ENCODE results near the gene COG5.

COG5 gene

GRCh38 chr7:107405559-107405958 lies 158.2 kb downstream of the COG5 start:
- Histone ChIP-seq H3K27ac (ENCODE audit: low read depth in 2 of 2, low read length in 2 of 2) (no peak overlapping the region), H3K36me3 (ENCODE audit: control insufficient read depth in 2 of 2, insufficient read depth in 2 of 2, low read length in 2 of 2) (no peaks in the 10 kb centered on the region), H3K27me3 (ENCODE audit: control insufficient read depth in 2 of 2, insufficient read depth in 2 of 2, low read length in 2 of 2) (no peaks in the 10 kb centered on the region), H3K9me3 (ENCODE audit: control insufficient read depth in 2 of 2, low read length in 2 of 2) (no peaks in the 10 kb centered on the region), H3K9ac (ENCODE audit: low read depth in 1 of 2, low read length in 2 of 2) (no peak overlapping the region), H3K4me1 (ENCODE audit: control insufficient read depth in 2 of 2, insufficient read depth in 2 of 2, low read length in 2 of 2) (no peaks in the 10 kb centered on the region), H3K4me3 (ENCODE audit: low read length in 2 of 2) (no peak overlapping the region)

GRCh38 chr7:107404740-107405537 lies 158.8 kb downstream of the COG5 start:
- Histone ChIP-seq H3K4me1 (ENCODE audit: control insufficient read depth in 2 of 2, insufficient read depth in 2 of 2, low read length in 2 of 2) (no peaks in the 10 kb centered on the region), H3K9me3 (ENCODE audit: control insufficient read depth in 2 of 2, low read length in 2 of 2) (no peaks in the 10 kb centered on the region), H3K27ac (ENCODE audit: low read depth in 2 of 2, low read length in 2 of 2) (no peak overlapping the region), H3K4me3 (ENCODE audit: low read length in 2 of 2) (no peak overlapping the region), H3K36me3 (ENCODE audit: control insufficient read depth in 2 of 2, insufficient read depth in 2 of 2, low read length in 2 of 2) (no peaks in the 10 kb centered on the region), H3K9ac (ENCODE audit: low read depth in 1 of 2, low read length in 2 of 2) (no peak overlapping the region), H3K27me3 (ENCODE audit: control insufficient read depth in 2 of 2, insufficient read depth in 2 of 2, low read length in 2 of 2) (no peaks in the 10 kb centered on the region)

DNA sequence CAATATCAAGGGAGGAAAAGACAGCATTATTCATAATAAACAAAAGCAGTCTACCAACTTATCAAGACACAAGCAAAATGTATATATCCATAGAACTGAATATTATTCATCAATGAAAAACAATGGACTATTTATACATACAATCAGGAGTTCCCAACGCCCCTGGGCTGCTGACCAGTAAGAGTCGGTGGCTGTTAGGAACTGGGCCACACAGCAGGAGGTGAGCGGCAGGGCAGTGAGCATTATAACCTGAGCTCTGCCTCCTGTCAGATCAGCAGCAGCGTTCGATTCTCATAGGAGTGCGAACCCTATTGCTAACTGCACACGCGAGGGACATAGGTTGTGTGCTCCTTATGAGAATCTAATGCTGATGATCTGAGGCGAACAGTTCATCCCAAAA lies 165.6 kb downstream of the COG5 start:
- H3K4me3 ChIP-seq (ENCODE audit: low read length in 2 of 2), result no peak overlapping the region
- no peaks in the 10 kb centered on the region for H3K9me3 ChIP-seq (ENCODE audit: control insufficient read depth in 2 of 2, low read length in 2 of 2)
- H3K9ac ChIP-seq (ENCODE audit: low read depth in 1 of 2, low read length in 2 of 2), result no peak overlapping the region
- H3K27me3 ChIP-seq (ENCODE audit: control insufficient read depth in 2 of 2, insufficient read depth in 2 of 2, low read length in 2 of 2), result no peaks in the 10 kb centered on the region
- H3K27ac ChIP-seq (ENCODE audit: low read depth in 2 of 2, low read length in 2 of 2), result no peak overlapping the region
- no peaks in the 10 kb centered on the region for H3K4me1 ChIP-seq (ENCODE audit: control insufficient read depth in 2 of 2, insufficient read depth in 2 of 2, low read length in 2 of 2)
- peaks cover 0 to 2% of the 10 kb centered on the region in 2 donors for H3K36me3 ChIP-seq (ENCODE audit: control insufficient read depth in 2 of 2, insufficient read depth in 2 of 2, low read length in 2 of 2)

DNA sequence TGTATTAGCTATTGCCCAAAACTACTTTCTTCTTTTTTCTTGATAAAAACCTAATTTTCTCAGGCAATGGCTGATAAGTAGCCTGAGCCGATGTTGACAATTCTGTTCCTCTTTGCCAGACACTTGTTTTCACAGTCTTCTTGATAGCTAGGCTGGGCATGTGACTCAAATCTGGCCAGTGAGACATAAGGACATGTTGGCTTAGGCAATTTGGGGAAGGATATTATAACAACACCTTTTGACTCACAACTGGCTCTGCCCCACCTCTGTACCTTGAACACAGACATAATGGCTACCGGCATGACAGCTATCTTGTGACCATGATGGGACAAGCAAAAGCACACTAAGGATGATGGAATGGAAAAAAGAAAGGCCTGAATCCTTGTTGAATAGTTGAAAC lies 166.7 kb downstream of the COG5 start:
- peaks cover 0 to 2% of the 10 kb centered on the region in 2 donors for H3K36me3 ChIP-seq (ENCODE audit: control insufficient read depth in 2 of 2, insufficient read depth in 2 of 2, low read length in 2 of 2)
- no peak overlapping the region for H3K27ac ChIP-seq (ENCODE audit: low read depth in 2 of 2, low read length in 2 of 2)
- H3K27me3 ChIP-seq (ENCODE audit: control insufficient read depth in 2 of 2, insufficient read depth in 2 of 2, low read length in 2 of 2), result no peaks in the 10 kb centered on the region
- no peak overlapping the region for H3K4me3 ChIP-seq (ENCODE audit: low read length in 2 of 2)
- no peaks in the 10 kb centered on the region for H3K4me1 ChIP-seq (ENCODE audit: control insufficient read depth in 2 of 2, insufficient read depth in 2 of 2, low read length in 2 of 2)
- H3K9ac ChIP-seq (ENCODE audit: low read depth in 1 of 2, low read length in 2 of 2), result no peak overlapping the region
- no peaks in the 10 kb centered on the region for H3K9me3 ChIP-seq (ENCODE audit: control insufficient read depth in 2 of 2, low read length in 2 of 2)

DNA sequence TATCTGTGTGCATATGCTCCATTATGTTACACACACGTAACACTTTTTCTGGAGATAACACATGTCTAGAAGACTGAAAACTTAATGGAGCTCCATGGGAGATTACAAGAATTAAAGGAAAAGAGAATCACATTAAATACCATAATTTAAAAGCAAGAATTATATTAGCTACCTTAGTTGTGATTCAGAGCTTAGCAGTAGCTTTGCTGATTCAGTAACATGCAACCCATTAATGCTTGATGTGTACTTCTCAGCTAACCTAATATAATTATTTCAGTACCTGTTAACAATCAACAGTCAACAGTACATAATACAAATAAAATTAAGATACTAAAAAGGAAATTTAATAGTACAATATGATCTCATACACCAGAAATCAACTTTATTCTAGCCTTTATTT lies 167.6 kb downstream of the COG5 start:
- no peaks in the 10 kb centered on the region for H3K4me1 ChIP-seq (ENCODE audit: control insufficient read depth in 2 of 2, insufficient read depth in 2 of 2, low read length in 2 of 2)
- no peaks in the 10 kb centered on the region for H3K27me3 ChIP-seq (ENCODE audit: control insufficient read depth in 2 of 2, insufficient read depth in 2 of 2, low read length in 2 of 2)
- no peaks in the 10 kb centered on the region for H3K9me3 ChIP-seq (ENCODE audit: control insufficient read depth in 2 of 2, low read length in 2 of 2)
- H3K4me3 ChIP-seq (ENCODE audit: low read length in 2 of 2), result no peak overlapping the region
- H3K27ac ChIP-seq (ENCODE audit: low read depth in 2 of 2, low read length in 2 of 2), result no peak overlapping the region
- peaks cover 0 to 2% of the 10 kb centered on the region in 2 donors for H3K36me3 ChIP-seq (ENCODE audit: control insufficient read depth in 2 of 2, insufficient read depth in 2 of 2, low read length in 2 of 2)
- H3K9ac ChIP-seq (ENCODE audit: low read depth in 1 of 2, low read length in 2 of 2), result no peak overlapping the region

GRCh38 chr7:107394831-107395230 lies 168.9 kb downstream of the COG5 start:
- no peak overlapping the region for H3K9ac ChIP-seq (ENCODE audit: low read depth in 1 of 2, low read length in 2 of 2)
- peaks cover 0 to 2% of the 10 kb centered on the region in 2 donors for H3K36me3 ChIP-seq (ENCODE audit: control insufficient read depth in 2 of 2, insufficient read depth in 2 of 2, low read length in 2 of 2)
- H3K9me3 ChIP-seq (ENCODE audit: control insufficient read depth in 2 of 2, low read length in 2 of 2), result no peaks in the 10 kb centered on the region
- H3K4me3 ChIP-seq (ENCODE audit: low read length in 2 of 2), result no peak overlapping the region
- no peaks in the 10 kb centered on the region for H3K4me1 ChIP-seq (ENCODE audit: control insufficient read depth in 2 of 2, insufficient read depth in 2 of 2, low read length in 2 of 2)
- no peaks in the 10 kb centered on the region for H3K27me3 ChIP-seq (ENCODE audit: control insufficient read depth in 2 of 2, insufficient read depth in 2 of 2, low read length in 2 of 2)
- H3K27ac ChIP-seq (ENCODE audit: low read depth in 2 of 2, low read length in 2 of 2), result no peak overlapping the region

DNA sequence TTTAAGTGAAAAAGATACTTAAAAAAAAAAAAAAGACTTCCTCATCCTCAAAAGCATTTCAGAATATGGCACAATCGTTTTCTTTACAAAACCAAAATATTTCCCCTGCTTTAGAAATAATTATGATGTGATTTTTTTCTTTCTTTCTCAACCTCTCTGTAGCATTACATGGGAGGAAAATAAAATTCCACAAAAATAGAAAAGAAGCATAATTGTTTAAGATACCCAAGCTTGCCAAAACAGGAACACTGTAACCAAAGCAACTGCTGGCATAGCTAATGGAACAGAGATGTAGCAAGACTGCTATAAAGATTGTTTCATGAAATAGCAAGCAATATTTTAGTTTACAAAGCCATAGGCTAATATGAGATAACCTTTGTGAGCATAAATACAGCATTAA lies 169.4 kb downstream of the COG5 start:
- no peaks in the 10 kb centered on the region for H3K4me1 ChIP-seq (ENCODE audit: control insufficient read depth in 2 of 2, insufficient read depth in 2 of 2, low read length in 2 of 2)
- H3K27ac ChIP-seq (ENCODE audit: low read depth in 2 of 2, low read length in 2 of 2), result no peak overlapping the region
- H3K36me3 ChIP-seq (ENCODE audit: control insufficient read depth in 2 of 2, insufficient read depth in 2 of 2, low read length in 2 of 2), result peaks cover 0 to 2% of the 10 kb centered on the region in 2 donors
- no peak overlapping the region for H3K4me3 ChIP-seq (ENCODE audit: low read length in 2 of 2)
- H3K9ac ChIP-seq (ENCODE audit: low read depth in 1 of 2, low read length in 2 of 2), result no peak overlapping the region
- no peaks in the 10 kb centered on the region for H3K9me3 ChIP-seq (ENCODE audit: control insufficient read depth in 2 of 2, low read length in 2 of 2)
- H3K27me3 ChIP-seq (ENCODE audit: control insufficient read depth in 2 of 2, insufficient read depth in 2 of 2, low read length in 2 of 2), result no peaks in the 10 kb centered on the region

DNA sequence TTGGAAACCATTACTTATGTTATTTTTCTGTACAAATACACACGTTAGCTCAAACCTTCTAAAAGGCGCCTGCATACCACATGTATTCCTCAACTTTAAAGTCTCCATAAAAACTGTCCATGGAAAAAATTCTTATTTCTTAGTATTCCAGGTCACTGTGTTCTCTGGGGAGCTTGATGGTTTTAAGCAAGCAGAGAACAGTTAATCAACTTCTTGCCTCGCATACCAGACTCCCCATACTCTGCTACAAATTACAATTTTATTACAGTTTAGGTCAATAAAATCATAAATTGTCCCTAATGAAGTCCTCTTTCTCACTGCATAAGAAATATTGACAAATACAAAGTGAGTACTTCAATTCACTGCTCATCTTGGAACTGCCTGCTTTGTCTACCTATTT lies 170.9 kb downstream of the COG5 start:
- H3K9ac ChIP-seq (ENCODE audit: low read depth in 1 of 2, low read length in 2 of 2), result no peak overlapping the region
- H3K4me1 ChIP-seq (ENCODE audit: control insufficient read depth in 2 of 2, insufficient read depth in 2 of 2, low read length in 2 of 2), result no peaks in the 10 kb centered on the region
- no peak overlapping the region for H3K4me3 ChIP-seq (ENCODE audit: low read length in 2 of 2)
- no peaks in the 10 kb centered on the region for H3K9me3 ChIP-seq (ENCODE audit: control insufficient read depth in 2 of 2, low read length in 2 of 2)
- H3K27me3 ChIP-seq (ENCODE audit: control insufficient read depth in 2 of 2, insufficient read depth in 2 of 2, low read length in 2 of 2), result no peaks in the 10 kb centered on the region
- H3K27ac ChIP-seq (ENCODE audit: low read depth in 2 of 2, low read length in 2 of 2), result no peak overlapping the region
- H3K36me3 ChIP-seq (ENCODE audit: control insufficient read depth in 2 of 2, insufficient read depth in 2 of 2, low read length in 2 of 2), result peaks cover 0 to 2% of the 10 kb centered on the region in 2 donors

DNA sequence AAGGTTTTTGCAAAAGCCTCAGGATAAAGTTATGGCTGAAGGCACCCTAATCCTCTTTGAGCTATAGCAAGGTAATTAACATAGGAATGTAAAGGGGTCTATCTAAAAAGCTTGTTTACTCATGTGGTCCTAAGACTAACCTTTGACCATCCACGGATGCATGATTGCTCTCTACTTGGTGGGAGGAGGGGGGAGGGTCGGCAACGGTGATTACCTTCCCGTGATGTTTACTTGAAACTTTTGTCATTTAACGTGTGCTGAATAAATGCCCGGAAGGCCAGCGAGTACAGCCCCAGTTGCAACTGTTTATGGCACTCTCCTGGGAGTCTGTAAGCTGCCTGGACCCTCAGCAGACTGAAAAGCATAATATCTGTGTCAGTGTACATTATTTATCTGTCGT lies 172.8 kb downstream of the COG5 start:
- Histone ChIP-seq H3K4me1 (ENCODE audit: control insufficient read depth in 2 of 2, insufficient read depth in 2 of 2, low read length in 2 of 2) (no peaks in the 10 kb centered on the region), H3K9ac (ENCODE audit: low read depth in 1 of 2, low read length in 2 of 2) (no peak overlapping the region), H3K36me3 (ENCODE audit: control insufficient read depth in 2 of 2, insufficient read depth in 2 of 2, low read length in 2 of 2) (no peaks in the 10 kb centered on the region), H3K27me3 (ENCODE audit: control insufficient read depth in 2 of 2, insufficient read depth in 2 of 2, low read length in 2 of 2) (no peaks in the 10 kb centered on the region), H3K27ac (ENCODE audit: low read depth in 2 of 2, low read length in 2 of 2) (no peak overlapping the region), H3K4me3 (ENCODE audit: low read length in 2 of 2) (no peak overlapping the region), H3K9me3 (ENCODE audit: control insufficient read depth in 2 of 2, low read length in 2 of 2) (no peaks in the 10 kb centered on the region)

- Histone ChIP-seq H3K4me1 (ENCODE audit: control insufficient read depth in 2 of 2, insufficient read depth in 2 of 2, low read length in 2 of 2) (no peaks in the 10 kb centered on the region), H3K36me3 (ENCODE audit: control insufficient read depth in 2 of 2, insufficient read depth in 2 of 2, low read length in 2 of 2) (no peaks in the 10 kb centered on the region), H3K4me3 (ENCODE audit: low read length in 2 of 2) (no peak overlapping the region), H3K9ac (ENCODE audit: low read depth in 1 of 2, low read length in 2 of 2) (no peak overlapping the region), H3K27ac (ENCODE audit: low read depth in 2 of 2, low read length in 2 of 2) (no peak overlapping the region), H3K27me3 (ENCODE audit: control insufficient read depth in 2 of 2, insufficient read depth in 2 of 2, low read length in 2 of 2) (no peaks in the 10 kb centered on the region), H3K9me3 (ENCODE audit: control insufficient read depth in 2 of 2, low read length in 2 of 2) (no peaks in the 10 kb centered on the region)
Observed at GRCh38 chr7:107388604-107389003, 175.1 kb downstream of the COG5 start.

Data from mucosa of rectum (tissue), 2 donors.